Stimulated activated CD4-positive, alpha-beta T cell treated with anti-CD3 and anti-CD28 coated beads, Interleukin-2, amount 100 ng/mL, for 48 hours (primary cell): ENCODE measurements around the gene PLA2G4F.

Experiments
- DNase-seq, 2 donors: peaks; one replicate each; pipeline ENCODE4 v3.0.0-alpha.2; 2020

The PLA2G4F gene

DNA sequence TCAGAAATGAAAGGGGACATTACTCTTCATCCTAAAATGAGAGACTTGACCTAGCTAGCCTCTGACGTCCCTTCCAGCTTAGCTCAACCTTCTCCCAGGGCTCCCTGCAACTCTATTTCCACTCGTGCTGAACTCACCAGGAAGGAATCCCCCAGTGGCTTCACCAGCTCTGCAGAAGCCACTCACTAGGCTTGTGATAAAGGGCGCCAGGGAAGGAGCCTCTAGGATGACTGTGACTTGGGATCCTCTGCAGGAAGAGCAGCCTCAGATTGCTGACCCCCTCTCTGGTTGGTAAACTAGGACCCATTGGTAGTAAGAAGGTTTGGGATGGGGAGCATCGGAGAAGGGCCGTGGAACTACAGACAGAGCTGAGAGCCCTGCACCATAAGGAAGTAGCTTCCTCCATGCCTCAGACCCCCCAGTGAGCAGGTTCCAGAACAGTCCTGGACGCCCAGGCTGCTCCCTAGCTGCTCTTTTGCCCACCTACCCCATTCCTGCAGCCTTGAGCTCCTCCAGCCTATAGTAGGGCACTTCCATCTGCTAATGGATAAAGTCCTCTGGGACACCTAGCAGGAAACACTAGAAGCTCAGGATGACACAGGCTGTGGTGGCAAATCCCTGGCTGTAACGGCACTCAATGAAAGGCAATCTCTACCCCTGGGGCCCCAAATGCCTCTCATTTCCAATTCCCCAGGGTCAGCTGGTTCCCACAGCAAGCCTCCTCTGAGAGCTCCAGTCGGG is 26.0 kb downstream of the PLA2G4F start:
- no peak for DNase-seq

DNA sequence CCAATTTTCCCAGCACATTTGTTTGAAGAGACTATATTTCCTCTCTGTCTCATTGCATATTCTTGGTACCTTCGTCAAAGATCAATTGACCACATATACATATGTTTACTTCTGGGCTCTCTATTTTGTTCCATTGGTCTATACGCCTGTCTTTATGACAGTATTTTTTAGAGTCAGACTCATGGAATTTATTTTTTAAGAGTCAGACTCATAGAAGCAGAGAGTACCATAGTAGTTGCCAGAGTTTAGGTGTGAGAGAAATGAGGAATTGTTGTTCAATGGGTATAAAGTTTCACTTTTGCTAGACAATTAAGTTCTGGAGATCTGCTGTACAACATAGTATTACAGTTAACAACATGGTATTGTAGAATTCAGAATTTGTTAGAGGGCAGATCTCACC is 27.1 kb downstream of the PLA2G4F start:
- DNase-seq, result no peak

DNA sequence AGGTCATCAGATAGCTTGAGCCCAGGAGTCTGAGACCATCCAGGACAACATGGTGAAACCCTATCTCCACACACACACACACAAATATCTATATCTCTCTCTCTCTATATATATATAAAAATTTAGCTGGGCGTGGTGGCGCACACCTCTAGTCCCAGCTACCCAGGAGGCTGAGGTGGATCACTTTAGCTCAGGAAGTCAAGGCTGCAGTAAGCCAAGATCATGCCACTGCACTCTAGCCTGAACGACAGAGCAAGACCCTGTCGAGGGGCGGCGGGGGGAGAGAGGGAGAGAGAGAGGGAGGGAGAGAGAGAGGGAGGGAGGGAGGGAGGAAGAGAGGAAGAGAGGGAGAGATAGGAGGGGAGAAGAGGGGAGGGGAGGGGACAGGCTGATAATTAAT is 28.0 kb downstream of the PLA2G4F start:
- no peak for DNase-seq

DNA sequence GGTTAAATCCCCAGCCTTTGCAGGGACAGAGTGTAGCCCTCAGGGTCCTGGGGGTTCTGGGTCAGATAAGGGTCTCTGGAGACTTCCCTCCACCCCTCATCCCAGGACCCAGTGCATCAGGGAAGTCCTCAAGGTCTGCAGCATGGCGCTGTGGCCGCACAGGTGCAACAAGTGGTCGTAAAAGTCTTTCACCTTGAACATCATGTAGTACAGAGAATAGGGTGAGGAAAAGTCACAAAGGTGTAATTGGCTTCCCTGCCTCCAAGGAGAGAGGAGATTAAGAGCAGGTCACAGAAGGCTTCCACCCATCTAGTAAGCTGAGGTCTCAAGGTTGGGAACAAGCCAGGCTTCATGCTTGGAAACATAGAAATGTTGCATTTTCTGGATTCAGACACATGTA is 32.9 kb downstream of the PLA2G4F start:
- DNase-seq, result no peak

DNA sequence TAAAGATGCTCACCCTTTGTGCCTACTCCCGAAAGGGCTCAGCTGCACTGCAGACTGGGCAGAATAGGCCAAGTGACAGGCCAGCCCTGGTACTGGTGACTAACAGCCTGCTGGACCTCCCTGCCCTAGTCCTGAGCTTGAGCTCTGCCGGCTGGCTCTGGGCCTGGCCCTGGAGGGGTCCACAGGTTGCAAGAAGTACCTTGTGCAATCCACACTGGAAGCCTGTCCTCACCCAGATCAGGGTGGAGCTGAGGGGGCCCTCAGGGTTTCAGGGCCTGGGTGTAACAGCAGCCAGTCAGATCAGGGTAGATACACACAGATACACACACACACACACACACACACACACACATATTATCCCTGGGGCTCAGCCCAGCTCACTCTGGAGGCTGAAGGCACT is 34.8 kb downstream of the PLA2G4F start:
- DNase-seq, result no peak

DNA sequence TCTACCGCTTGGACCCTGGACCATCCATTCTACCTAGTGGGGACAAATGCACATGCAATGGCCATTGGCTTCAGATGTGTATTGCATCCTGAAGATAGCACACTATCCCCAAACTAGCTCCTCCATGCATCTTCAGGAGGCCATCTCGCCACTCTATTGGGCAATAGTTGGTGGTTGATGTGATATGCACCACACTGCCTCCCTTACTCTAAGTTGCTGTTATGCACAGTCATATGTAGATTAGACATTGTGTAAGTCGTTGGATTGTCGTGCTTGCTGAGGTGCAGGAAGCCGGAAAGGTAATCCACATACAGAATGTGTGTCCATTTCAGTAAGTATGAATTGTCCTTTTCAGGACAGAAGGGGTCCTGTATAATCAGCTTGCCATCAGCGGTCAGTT is 35.4 kb downstream of the PLA2G4F start:
- no peak for DNase-seq

DNA sequence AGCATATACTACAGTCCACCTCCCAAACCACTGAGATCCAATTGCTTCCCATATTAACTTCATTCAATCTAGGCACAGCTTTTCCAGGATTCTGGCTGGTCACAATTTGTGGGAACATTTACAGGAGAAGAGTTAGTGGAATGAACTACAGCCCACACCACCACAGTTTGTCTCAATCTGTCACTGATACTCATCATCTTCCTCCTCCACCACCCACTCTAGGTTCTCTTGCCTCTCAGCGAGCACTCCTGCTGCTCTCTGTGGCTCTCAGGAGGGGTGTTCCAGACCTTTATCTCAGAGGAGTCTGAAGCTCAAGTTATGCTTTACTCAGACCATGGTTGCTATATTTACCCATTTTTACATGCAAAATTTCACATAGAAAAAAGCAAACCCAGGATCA is 36.2 kb downstream of the PLA2G4F start:
- no peak for DNase-seq

DNA sequence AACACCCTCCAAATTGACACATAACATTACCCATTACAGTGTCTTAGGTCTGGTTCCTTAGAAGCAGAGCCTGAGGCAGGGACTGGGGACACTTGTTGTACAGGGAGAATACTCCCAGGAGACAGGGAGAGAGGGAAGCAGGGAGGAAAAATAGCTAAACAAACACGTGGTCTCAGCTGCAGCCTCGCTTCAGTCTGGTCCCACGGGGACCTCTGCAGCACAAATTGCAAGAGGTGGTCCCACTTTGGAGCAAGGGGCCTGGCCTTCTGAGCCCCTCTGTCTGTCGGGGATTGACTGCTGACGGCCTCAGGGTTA is 37.0 kb downstream of the PLA2G4F start:
- DNase-seq, result no peak

DNA sequence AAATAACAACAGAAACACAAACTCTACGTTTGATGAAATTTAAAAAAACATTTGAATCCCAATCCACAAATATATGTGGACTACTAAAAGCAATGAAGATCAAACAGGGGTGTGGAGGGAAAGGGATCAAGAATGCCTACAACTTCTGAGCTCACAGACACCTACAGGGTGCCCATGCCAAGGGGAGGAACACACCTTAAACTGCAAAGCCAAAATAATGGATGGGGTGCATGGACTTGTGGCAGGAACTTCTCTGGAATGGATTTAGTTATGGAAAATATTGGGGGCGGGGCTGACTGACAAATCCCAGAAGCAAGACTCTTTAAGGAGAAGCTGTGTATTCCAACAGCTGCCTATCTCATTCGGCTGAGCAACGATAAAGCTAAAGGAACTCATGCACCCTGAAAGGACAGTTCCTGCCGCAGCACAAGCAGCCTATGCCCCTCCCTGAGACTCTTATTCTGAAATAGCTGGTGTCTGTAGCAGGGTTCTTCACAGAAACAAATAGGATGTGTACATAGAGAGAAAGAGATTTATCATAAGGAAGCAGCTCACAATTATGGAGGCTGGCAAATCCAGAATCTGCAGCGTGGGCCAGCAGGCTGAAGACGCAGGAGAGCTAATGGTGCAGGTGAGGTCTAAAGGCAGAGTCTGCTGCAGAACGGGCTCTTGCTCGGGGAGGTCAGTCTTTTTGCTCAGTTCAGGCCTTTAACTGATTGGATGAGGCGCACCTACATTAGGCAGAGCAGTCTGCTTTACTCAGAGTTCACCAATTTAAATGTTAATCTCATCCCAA is 37.6 kb downstream of the PLA2G4F start:
- DNase-seq, result no peak

DNA sequence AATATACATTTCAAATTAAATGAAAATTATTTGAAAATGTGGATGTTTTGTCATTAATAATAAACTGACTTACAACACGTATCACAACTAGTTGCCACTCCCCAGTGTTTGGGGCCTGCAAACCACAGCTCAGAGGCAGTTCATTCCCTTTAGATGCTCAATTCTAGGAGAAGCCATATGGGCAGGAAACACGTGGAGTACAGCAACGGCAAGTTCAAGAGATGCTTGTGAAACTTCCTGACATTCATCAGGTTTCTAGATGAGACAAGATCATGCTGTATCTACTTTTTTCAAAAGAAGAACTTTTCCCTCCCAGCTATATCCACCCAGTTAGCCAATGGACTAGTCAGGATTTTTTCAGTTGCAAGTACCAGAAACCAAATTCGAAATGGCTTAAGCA is 44.5 kb downstream of the PLA2G4F start:
- no peak for DNase-seq

DNA sequence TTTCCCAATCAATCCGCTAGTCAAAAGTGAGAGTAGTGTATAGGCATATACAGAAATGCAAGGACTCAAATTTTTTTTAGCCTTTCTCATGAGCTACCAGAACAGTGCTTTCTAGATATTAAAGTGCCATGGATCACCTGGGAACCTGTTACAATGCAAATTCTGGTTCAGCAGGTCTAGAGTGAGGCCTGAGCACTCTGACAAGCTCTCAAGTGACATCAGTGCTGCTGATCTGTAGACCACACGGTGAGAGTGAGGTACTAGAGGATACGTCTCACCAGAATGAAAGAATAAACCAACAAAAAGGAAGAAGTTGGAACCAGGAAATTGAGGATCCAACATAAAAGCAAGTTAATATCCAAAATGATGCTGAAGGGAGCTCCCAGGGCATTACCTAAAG is 46.1 kb downstream of the PLA2G4F start:
- DNase-seq, result no peak

DNA sequence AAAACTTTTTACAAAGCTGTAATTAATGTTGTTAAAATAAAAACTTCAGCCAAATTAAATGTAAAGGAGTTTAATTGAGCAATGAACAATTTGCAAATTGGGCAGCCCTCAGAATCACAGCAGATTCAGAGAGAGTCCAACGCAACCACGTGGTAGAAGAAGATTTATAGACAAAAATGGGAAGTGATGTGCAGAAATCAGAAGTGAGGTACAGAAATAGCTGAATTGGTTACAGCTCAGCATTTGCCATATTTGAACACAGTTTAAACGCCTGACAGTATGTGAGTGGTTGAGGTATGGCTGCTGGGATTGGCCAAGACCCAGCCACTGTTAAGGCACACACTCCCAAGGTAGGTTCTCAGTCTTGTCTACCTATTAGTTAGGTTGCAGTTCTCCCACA is 47.6 kb downstream of the PLA2G4F start:
- DNase-seq, result no peak

DNA sequence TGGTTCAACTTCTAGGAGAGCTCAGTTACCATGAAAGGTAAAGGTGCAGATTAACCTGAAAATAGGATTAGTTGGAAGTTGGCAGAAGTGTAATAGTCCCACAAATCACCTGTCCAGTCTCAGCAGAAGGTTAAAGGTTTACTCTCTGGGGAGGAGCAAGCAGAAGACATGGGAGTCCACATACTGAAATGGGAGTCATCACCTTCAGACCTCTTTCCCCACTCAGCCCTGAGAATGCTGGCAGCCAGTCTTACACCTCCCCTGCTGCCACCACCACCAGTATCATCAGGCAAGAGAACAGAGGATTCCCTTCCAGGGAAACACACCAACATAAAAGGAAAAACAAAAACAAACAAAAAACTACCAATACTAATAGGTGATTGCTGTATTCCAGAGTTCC is 48.2 kb downstream of the PLA2G4F start:
- no peak for DNase-seq

DNA sequence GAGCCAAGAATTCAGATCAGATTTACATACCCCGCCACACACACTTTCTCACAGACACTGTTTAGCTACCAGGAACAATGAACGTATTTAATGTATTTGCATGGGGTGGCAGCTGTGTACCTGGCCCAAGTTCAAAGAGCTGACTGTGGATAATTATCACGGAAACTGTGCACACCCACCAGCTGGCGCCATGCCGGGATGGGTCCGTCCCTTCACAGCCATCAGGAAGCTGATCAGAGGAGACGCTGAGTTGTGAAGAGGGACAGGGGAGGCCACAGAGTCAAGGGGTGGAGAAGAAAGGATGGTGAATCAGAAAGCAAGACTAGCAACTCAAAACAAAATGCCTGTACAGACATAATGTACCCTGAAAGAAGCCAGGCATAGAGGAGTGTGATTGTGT is 49.0 kb downstream of the PLA2G4F start:
- DNase-seq, result peak; percentile 19 to 57

DNA sequence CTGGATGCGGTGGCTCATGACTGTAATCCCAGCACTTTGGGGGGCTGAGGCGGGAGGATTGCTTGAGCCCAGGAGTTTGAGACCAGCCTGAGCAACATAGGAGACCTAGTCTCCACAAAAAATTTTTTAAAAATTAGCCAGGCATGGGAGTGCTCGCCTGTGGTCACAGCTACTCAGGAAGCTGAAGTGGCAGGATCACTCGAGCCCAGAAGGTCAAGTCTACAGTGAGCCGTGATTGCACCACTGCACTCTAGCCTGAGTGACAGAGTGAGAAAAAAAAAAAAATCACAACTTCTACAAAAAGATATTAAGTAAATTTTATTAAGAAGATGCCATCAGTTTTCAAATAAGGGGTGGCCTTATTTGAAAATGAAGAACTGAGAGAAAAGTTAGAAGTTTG is 50.1 kb downstream of the PLA2G4F start:
- no peak for DNase-seq

DNA sequence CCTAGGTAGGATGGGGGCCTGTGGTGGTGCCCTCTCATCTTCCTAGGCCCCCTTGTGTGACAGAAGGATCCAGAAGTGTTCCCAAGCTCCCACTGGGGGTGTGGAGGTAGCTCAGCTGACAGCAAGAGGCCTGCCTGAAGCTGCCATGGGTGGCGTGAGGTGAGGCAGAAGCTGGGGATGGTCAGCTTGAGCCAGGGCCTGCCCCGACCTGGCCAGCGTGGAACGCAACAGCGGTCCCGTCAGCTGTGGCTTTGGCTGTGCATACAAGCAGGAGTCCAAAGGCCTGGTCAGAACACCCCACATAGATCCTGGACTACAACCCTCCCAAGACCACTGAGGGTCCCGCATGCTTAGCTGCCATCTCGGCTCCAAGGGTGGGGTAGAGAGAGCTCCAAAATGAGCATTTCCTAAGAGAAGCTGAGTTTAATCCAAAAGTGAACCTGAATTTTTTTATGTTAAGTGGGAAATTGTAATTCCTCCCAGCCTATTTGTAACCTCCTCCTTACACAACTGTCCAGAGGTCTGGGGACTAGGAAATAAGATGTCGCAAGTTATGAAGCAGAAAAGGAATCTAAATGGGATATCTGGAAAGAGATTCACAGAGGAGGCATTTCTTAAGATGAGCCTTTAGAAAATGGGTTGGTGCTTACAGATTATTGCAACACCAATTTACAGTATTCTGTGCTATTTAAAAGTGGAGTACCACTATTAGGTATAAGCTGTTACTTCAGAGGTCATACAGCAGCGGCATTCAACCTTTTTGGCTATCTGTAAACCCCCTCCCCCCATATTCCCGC is 52.1 kb downstream of the PLA2G4F start:
- no peak for DNase-seq

DNA sequence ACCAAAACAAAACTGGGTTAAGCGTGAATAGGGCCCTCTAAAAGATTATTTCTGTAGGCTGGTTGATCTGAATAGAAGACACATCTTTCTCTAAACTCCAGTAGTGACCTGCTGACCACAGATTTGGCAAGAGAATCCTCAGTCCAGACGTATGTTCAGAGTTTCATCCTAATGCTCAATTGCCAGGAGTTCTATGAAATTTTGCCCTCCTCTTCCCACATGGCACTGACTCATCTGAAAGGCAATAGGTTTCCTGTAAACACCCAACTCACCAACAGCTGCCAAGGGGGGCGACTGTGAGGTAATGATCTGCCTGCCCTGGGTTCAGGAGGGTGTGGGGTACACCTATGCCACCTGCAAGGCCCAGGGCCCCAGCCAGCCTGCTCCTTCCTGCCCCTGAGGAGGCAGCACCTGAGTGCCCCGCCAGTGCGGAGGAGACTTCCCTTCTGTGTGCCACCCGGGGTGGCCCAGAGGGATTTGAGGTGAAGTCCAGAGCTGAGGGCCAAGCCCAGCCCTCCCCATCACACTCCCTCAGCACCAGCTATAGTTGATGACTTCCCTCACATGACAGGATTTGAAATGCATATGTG is 53.7 kb downstream of the PLA2G4F start:
- DNase-seq, result no peak

DNA sequence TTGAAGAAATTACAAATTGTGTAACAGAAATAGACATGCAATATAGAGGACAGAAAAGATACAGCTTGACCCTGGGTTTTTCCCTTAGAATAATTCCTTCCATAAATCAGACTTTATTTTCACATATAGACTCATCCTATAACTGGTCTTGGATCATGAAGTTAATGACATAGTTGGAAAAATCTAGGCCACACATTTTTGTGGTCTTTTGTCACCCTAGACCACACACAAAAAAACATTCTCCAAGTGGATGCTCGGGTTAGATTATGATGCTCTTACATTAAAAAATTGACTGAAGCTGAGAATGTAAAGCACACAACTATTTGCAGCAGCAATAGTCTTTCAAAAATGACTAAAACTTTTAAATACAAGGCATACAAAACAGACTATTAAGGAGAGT is 54.6 kb downstream of the PLA2G4F start:
- no peak for DNase-seq

DNA sequence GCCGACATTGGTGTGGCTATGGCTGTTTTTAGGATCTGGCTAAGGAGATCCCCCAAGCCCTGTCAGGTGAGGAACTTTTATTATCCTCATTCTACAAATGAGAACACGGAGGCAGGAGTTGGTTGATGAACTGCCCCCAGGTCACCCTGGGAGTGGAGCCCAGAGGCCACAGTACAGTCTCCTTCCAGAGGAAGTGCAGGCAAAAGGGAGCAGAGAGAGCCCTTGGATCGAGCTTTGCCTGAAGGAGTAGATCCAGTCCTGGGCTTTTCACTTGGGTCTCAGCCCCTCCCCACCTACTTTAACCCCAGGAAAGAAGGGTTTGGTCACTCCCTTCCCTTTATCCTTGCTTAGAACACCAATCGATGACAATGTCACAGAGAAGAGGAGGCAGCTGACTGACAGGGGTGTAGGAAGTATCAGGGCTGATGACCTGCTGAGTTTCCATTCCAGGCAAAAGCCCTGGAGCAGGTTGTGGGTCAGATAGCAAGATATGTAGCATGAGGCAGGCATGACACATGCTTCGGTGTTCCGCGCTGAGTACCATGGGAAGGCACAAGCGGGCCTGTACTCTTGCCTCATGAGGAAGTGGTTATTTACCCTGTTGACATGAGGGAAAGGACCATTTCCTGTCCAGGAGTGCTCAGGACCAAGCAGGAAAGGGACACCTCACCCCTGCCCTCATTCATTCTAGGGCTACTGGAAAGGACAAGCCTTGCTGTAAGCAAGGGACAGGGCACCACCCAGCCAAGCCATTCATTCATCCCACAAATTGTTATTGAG is 56.2 kb downstream of the PLA2G4F start:
- DNase-seq, result no peak

DNA sequence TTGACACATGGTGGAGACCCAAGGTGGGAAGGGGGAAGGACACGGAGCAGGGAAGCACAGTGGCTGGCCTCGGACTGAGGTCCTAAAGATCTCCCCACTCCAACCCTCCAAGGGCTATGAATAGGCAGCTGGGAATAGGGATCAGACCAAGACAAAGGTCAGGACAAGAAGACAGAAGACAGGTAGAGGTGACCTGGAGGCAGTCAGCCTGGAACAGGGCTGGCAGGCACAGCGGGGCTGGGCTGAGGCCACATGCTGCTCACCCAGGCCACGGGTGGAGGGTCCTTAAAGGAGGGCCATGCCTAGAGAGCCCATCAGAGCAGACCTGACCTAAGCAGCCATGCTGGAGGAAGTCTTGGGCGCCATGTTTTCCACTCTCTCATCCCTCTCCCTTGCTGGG is 59.4 kb downstream of the PLA2G4F start:
- DNase-seq, result no peak

DNA sequence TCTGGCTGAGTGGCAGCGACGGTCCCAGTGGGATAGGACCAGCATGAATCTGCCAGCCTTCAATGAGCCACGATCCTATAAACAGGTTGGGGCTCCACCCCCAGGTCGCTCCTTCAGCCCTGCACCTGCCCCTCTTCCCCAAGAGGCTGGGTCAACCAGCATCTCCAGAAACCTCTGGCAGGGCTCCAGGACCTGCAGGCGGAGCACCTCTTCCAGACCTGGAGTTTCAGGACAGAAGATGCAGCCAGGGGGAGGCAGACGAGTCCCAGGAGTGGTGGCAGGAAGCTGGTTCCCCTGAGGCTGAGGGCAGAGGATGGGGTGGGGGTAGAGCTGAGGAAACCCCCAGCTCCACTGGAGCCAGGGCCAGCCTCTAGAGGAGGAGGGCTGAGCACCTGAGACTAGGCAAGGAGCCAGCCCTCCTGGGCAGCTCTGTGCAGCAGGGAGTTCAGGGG is 61.9 kb downstream of the PLA2G4F start, which contains the start of gene PLA2G4D:
TSS of gene PLA2G4D (minus strand) at position 51 of the 452 bp plus-strand sequence. CDS start 103 bp downstream, outside the sequence.
- DNase-seq, result no peak

DNA sequence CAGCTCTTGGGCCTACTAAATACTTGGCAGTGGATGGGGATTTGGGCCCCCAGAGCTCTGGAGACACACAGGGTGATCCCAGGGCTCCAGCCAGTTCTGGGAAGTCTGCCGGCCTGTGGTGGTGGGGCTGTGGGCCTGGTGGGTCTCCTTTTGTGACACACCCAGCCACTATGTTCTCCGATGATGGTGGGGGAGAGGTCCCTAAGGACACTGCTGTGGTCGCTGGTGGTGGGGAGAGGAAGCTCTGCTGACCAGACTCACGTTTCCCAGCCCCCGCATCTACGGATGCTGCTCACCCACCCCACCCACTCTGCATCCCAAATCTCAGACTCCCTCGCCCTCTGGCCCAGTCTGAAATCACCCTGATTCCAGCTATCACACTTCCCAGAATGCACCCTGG is 62.5 kb downstream of the PLA2G4F start:
- DNase-seq, result no peak
